Muscle of back (tissue), 11 donors: ENCODE results near the gene LAPTM5. TPM values are rescaled to one million over a fixed set of nuclear protein-coding genes. Genes with fewer than 3 reads are reported as not detected.
A peak's percentile ranks its signal among the peaks of the same experiment; 100 is the strongest.

Experiments used
- DNase-seq, 3 donors: peaks; one replicate each; pipeline versions ENCODE4 v3.0.0 to v3.0.0-alpha.2; 2013
- polyA plus RNA-seq, 10 donors: library from polyadenylated mRNA; unstranded; fragments of 120-200 nt; gene quantifications; one replicate each; pipeline ENCODE4 v1.2.1, GENCODE V29; 2013; ENCODE audit not compliant: insufficient read length in 10 of 10

LAPTM5 gene
- polyA plus RNA-seq, 10 donors: 15.8 to 44.1 (median 21.2) TPM

- DNase-seq: no peak
These were observed 26.3 kb downstream of the LAPTM5 start for GRCh38 chr1:30731109-30731805.

- no peak for DNase-seq
These were observed 27.0 kb downstream of the LAPTM5 start for GRCh38 chr1:30730346-30731108.

GRCh38 chr1:30729901-30730300, 27.7 kb downstream of the LAPTM5 start:
- DNase-seq: no peak

GRCh38 chr1:30728832-30729638, 28.5 kb downstream of the LAPTM5 start:
- DNase-seq: no peak

- no peak for DNase-seq
These were observed 29.2 kb downstream of the LAPTM5 start for GRCh38 chr1:30728340-30728739.

GRCh38 chr1:30727824-30728223, 29.8 kb downstream of the LAPTM5 start:
- no peak for DNase-seq

- no peak for DNase-seq
These were observed 30.5 kb downstream of the LAPTM5 start for GRCh38 chr1:30726773-30727684.

GRCh38 chr1:30726236-30726635, 31.3 kb downstream of the LAPTM5 start:
- DNase-seq: peak in 2 of 3 donors; percentile 25 to 86

- no peak for DNase-seq
These were observed 32.0 kb downstream of the LAPTM5 start for GRCh38 chr1:30725450-30726095.

GRCh38 chr1:30724655-30725421, 32.7 kb downstream of the LAPTM5 start:
- no peak for DNase-seq

- no peak for DNase-seq
These were observed 33.4 kb downstream of the LAPTM5 start for GRCh38 chr1:30724175-30724574.

GRCh38 chr1:30723331-30723755, 34.2 kb downstream of the LAPTM5 start, which contains the start of gene MATN1:
Gene MATN1, minus strand, starts transcription at chr1:30723585. Its CDS starts 34 bp downstream, at chr1:30723551.
- DNase-seq: no peak

GRCh38 chr1:30721812-30722537, 35.6 kb downstream of the LAPTM5 start:
- no peak for DNase-seq

- DNase-seq: no peak
These were observed 36.2 kb downstream of the LAPTM5 start for GRCh38 chr1:30721341-30721793.

- no peak for DNase-seq
These were observed 37.0 kb downstream of the LAPTM5 start for GRCh38 chr1:30720271-30721223.

GRCh38 chr1:30719406-30720270, 37.9 kb downstream of the LAPTM5 start:
- DNase-seq: no peak
